ENCODE data around the gene STK32B.

Gene STK32B

GRCh38 chr4:5033281-5033841 is 17.9 kb upstream of the STK32B start:
- H3K9ac ChIP-seq (ENCODE audit: low read length), result no peak overlapping the region

DNA sequence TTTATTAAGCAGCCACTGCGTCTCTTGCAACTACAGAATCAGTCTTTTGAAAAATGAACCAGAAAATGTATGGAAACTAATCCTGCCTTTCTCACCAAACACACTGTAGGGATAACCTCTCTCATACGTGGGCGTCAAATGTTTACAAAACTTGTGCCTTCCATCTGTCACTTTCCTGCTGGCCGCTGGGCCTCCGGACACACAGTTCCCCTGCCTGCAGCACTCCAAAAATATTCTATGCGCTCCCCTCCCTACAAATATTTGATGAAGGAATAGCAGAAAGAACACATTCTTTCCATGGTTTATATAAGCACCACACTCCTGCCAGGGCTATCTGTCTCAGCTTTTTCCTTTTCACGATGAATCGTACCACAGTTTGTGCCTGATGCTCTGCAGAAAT is 17.1 kb upstream of the STK32B start:
- no peaks in the 10 kb centered on the region for H3K27me3 ChIP-seq (ENCODE audit: control insufficient read depth, insufficient read depth, low read length)
- no peak overlapping the region for H3K9ac ChIP-seq (ENCODE audit: low read length)
- no peaks in the 10 kb centered on the region for H3K9me3 ChIP-seq (ENCODE audit: control insufficient read depth, low read length)
- H3K4me3 ChIP-seq (ENCODE audit: low read length), result no peak overlapping the region
- peaks cover 4% of the 10 kb centered on the region for H3K4me1 ChIP-seq (ENCODE audit: control insufficient read depth, insufficient read depth, low read length)
- no peaks in the 10 kb centered on the region for H3K36me3 ChIP-seq (ENCODE audit: control insufficient read depth, insufficient read depth, low read length)

More at GRCh38 chr4:5033281-5033841, 17.9 kb upstream of the STK32B start:
- H3K27me3 ChIP-seq (ENCODE audit: control insufficient read depth, insufficient read depth, low read length), result no peaks in the 10 kb centered on the region
- H3K9me3 ChIP-seq (ENCODE audit: control insufficient read depth, low read length), result no peaks in the 10 kb centered on the region
- no peak overlapping the region for H3K4me3 ChIP-seq (ENCODE audit: low read length)
- H3K36me3 ChIP-seq (ENCODE audit: control insufficient read depth, insufficient read depth, low read length), result no peaks in the 10 kb centered on the region
- peaks cover 4% of the 10 kb centered on the region for H3K4me1 ChIP-seq (ENCODE audit: control insufficient read depth, insufficient read depth, low read length)

DNA sequence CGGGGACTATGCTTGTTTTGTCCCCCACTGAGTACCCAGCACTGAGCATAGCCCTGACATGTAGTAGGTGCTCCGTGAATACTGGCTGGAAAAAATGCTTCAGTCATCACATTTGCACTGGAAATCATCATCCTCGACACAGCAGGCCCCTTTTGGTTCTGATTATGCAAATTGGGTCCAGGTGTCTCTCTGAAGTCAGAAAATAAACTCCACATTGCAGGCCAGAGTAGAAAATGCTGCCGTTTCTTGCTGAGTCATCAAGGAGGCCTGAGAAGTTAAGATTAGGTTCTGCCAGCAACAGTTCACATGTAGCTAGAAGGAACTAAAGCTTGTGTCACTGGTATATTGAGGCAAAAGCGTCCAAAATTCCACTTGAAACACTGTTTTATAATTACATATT is 15.0 kb upstream of the STK32B start:
- no peaks in the 10 kb centered on the region for H3K36me3 ChIP-seq (ENCODE audit: control insufficient read depth, insufficient read depth, low read length)
- H3K9ac ChIP-seq (ENCODE audit: low read length), result no peak overlapping the region
- no peaks in the 10 kb centered on the region for H3K27me3 ChIP-seq (ENCODE audit: control insufficient read depth, insufficient read depth, low read length)
- peaks cover 4% of the 10 kb centered on the region for H3K4me1 ChIP-seq (ENCODE audit: control insufficient read depth, insufficient read depth, low read length)
- no peaks in the 10 kb centered on the region for H3K9me3 ChIP-seq (ENCODE audit: control insufficient read depth, low read length)
- H3K4me3 ChIP-seq (ENCODE audit: low read length), result no peak overlapping the region

DNA sequence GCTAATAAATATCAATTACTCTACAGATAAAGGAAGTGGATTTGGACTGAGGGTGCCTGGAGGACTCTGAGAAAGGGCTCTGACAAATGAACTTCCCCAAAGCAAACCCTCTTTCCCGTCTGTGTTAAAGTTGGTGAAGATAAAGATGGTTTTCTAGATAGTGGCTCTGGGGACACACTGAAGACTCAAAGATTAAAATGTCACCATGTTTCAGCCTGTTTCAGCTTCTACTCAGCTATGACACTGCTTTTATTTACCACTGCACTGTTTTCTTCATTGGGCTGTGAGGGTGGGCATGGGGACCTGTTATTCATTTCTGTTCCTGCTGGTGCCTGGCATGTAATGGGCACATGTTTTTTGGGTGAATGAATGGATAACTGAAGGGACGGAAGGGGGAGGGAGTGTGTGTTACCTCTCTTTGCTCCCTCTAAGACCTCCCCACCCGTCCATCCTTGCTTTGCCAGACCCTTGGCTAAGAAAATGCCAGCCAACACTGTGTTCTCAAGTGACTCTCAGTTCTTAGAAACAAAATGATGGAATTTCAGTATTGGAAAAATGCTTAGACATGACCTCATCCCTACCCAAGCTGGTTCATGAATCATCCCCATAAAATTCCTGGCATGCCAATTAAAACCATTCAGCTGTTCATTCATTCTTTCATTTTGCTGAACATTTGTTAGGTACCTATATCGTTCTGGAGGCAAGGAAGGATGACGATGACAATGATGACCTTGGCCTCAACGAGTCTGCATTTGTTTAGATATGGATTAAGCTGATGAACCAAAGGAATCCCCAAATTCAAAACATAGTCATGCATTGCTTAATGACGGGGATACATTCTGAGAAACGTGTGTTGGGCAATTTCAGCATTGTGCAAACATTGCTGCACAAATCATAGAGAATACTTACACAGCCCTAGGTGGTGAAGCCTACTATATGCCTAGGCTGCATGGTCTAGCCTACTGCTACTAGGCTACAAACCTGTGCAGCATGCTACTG is 13.4 kb upstream of the STK32B start:
- Histone ChIP-seq H3K9me3 (ENCODE audit: control insufficient read depth, low read length) (no peaks in the 10 kb centered on the region), H3K9ac (ENCODE audit: low read length) (no peak overlapping the region), H3K27me3 (ENCODE audit: control insufficient read depth, insufficient read depth, low read length) (no peaks in the 10 kb centered on the region), H3K4me3 (ENCODE audit: low read length) (no peak overlapping the region), H3K36me3 (ENCODE audit: control insufficient read depth, insufficient read depth, low read length) (no peaks in the 10 kb centered on the region), H3K4me1 (ENCODE audit: control insufficient read depth, insufficient read depth, low read length) (peaks cover 8% of the 10 kb centered on the region)

DNA sequence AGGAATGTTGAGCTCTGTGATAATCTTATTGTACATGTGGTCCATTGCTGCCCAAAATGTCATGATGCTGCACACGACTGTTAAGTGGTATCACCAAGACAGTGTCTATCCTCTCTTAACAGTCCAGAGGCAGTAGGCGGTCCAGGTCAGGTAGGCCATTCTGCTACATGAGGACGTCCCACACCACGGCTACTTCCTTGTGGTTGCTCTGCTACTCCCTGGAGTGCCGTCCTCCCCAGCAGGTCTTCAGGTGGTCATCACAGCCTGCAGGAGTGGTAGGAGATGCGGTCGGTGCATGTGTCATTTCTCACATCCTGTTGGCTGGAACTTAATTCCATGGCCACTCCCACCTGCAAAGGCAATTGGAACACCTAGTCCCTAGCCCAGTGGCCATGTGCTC is 11.5 kb upstream of the STK32B start:
- Histone ChIP-seq H3K27me3 (ENCODE audit: control insufficient read depth, insufficient read depth, low read length) (peaks cover 12% of the 10 kb centered on the region), H3K4me3 (ENCODE audit: low read length) (no peak overlapping the region), H3K9me3 (ENCODE audit: control insufficient read depth, low read length) (no peaks in the 10 kb centered on the region), H3K4me1 (ENCODE audit: control insufficient read depth, insufficient read depth, low read length) (peaks cover 8% of the 10 kb centered on the region), H3K9ac (ENCODE audit: low read length) (no peak overlapping the region), H3K36me3 (ENCODE audit: control insufficient read depth, insufficient read depth, low read length) (no peaks in the 10 kb centered on the region)

DNA sequence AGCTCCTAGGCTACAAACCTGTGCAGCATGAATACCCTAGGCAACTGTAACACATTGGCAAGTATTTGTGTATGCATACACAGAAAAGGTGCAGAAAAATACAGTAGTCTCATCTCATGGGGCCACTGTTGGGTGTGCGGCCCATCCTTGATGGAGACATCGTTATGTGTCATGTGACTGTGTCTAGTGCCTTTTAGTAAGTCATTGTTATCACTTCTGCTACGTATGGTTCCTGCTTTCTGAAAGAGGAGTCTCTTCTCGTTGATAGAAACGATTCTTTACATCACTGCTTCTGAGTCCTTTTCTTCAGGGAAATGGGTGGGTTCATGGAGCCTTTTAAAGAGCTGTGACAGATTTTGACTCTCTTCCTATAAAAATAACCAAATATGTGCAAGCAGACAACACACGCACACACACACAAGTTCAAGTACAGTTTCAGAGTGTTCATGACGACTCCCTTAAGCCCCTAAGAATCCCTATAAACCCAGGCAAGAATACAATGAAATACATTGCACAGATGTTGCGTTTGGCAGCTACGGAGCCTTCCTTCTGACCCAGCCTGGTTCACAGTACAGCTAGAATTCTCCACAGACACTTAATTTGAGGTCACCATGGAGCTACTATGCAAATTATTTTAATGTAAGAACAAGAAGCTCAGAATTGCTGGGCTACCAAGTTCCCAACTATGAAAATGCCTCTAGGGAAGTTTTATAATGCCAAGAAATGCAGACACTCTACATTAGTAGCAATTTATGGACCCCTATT is 10.2 kb upstream of the STK32B start:
- peaks cover 12% of the 10 kb centered on the region for H3K27me3 ChIP-seq (ENCODE audit: control insufficient read depth, insufficient read depth, low read length)
- peaks cover 8% of the 10 kb centered on the region for H3K4me1 ChIP-seq (ENCODE audit: control insufficient read depth, insufficient read depth, low read length)
- no peaks in the 10 kb centered on the region for H3K9me3 ChIP-seq (ENCODE audit: control insufficient read depth, low read length)

GRCh38 chr4:5041699-5042098 is 9.6 kb upstream of the STK32B start:
- H3K4me3 ChIP-seq (ENCODE audit: low read length), result no peak overlapping the region
- no peak overlapping the region for H3K9ac ChIP-seq (ENCODE audit: low read length)
- peaks cover 8% of the 10 kb centered on the region for H3K4me1 ChIP-seq (ENCODE audit: control insufficient read depth, insufficient read depth, low read length)
- H3K36me3 ChIP-seq (ENCODE audit: control insufficient read depth, insufficient read depth, low read length), result no peaks in the 10 kb centered on the region
- H3K9me3 ChIP-seq (ENCODE audit: control insufficient read depth, low read length), result no peaks in the 10 kb centered on the region
- H3K27me3 ChIP-seq (ENCODE audit: control insufficient read depth, insufficient read depth, low read length), result peaks cover 12% of the 10 kb centered on the region

More for the DNA sequence above, 10.2 kb upstream of the STK32B start:
- Histone ChIP-seq H3K36me3 (ENCODE audit: control insufficient read depth, insufficient read depth, low read length) (no peaks in the 10 kb centered on the region), H3K9ac (ENCODE audit: low read length) (no peak overlapping the region), H3K4me3 (ENCODE audit: low read length) (no peak overlapping the region)

GRCh38 chr4:5043579-5043978 is 7.7 kb upstream of the STK32B start:
- Histone ChIP-seq H3K9ac (ENCODE audit: low read length) (no peak overlapping the region), H3K4me1 (ENCODE audit: control insufficient read depth, insufficient read depth, low read length) (peaks cover 3% of the 10 kb centered on the region), H3K4me3 (ENCODE audit: low read length) (no peak overlapping the region), H3K36me3 (ENCODE audit: control insufficient read depth, insufficient read depth, low read length) (no peaks in the 10 kb centered on the region), H3K9me3 (ENCODE audit: control insufficient read depth, low read length) (no peaks in the 10 kb centered on the region), H3K27me3 (ENCODE audit: control insufficient read depth, insufficient read depth, low read length) (peaks cover 12% of the 10 kb centered on the region)

- Histone ChIP-seq H3K9ac (ENCODE audit: low read length) (no peak overlapping the region), H3K4me3 (ENCODE audit: low read length) (no peak overlapping the region)
Observed at GRCh38 chr4:5044341-5044740, 6.9 kb upstream of the STK32B start.

GRCh38 chr4:5045097-5045496 is 6.2 kb upstream of the STK32B start:
- Histone ChIP-seq H3K4me1 (ENCODE audit: control insufficient read depth, insufficient read depth, low read length) (peaks cover 3% of the 10 kb centered on the region), H3K9me3 (ENCODE audit: control insufficient read depth, low read length) (no peaks in the 10 kb centered on the region), H3K9ac (ENCODE audit: low read length) (no peak overlapping the region), H3K36me3 (ENCODE audit: control insufficient read depth, insufficient read depth, low read length) (no peaks in the 10 kb centered on the region), H3K4me3 (ENCODE audit: low read length) (no peak overlapping the region), H3K27me3 (ENCODE audit: control insufficient read depth, insufficient read depth, low read length) (peaks cover 12% of the 10 kb centered on the region)

More at GRCh38 chr4:5044341-5044740, 6.9 kb upstream of the STK32B start:
- no peaks in the 10 kb centered on the region for H3K9me3 ChIP-seq (ENCODE audit: control insufficient read depth, low read length)
- H3K27me3 ChIP-seq (ENCODE audit: control insufficient read depth, insufficient read depth, low read length), result peaks cover 12% of the 10 kb centered on the region
- H3K4me1 ChIP-seq (ENCODE audit: control insufficient read depth, insufficient read depth, low read length), result peaks cover 3% of the 10 kb centered on the region
- H3K36me3 ChIP-seq (ENCODE audit: control insufficient read depth, insufficient read depth, low read length), result no peaks in the 10 kb centered on the region

- H3K9ac ChIP-seq (ENCODE audit: low read length), result no peak overlapping the region
- peaks cover 25% of the 10 kb centered on the region for H3K27me3 ChIP-seq (ENCODE audit: control insufficient read depth, insufficient read depth, low read length)
- H3K4me1 ChIP-seq (ENCODE audit: control insufficient read depth, insufficient read depth, low read length), result peaks cover 8% of the 10 kb centered on the region
- H3K9me3 ChIP-seq (ENCODE audit: control insufficient read depth, low read length), result no peaks in the 10 kb centered on the region
- no peak overlapping the region for H3K4me3 ChIP-seq (ENCODE audit: low read length)
- no peaks in the 10 kb centered on the region for H3K36me3 ChIP-seq (ENCODE audit: control insufficient read depth, insufficient read depth, low read length)
Observed at GRCh38 chr4:5048721-5049120, 2.6 kb upstream of the STK32B start.

All from mucosa of stomach (tissue), 1 donor.